PC-9 (cell line): Measurements from ENCODE around the gene HES3. TPM values are rescaled to one million over a fixed set of nuclear protein-coding genes. Genes with fewer than 3 reads are reported as not detected.
A peak's percentile ranks its signal among the peaks of the same experiment; 100 is the strongest.

Source experiments
- BruUV-seq: library from RNA; stranded (reverse); fragments of 400-500 nt; replicated peaks from 2 replicates; lab custom pipeline; 2021; lab: Mats Ljungman, UMichigan
- CTCF ChIA-PET: fragments of 300-600 bp; sonication (Branson Sonifier 250); formaldehyde crosslinking; loops from one replicate; lab custom pipeline; 2022; ENCODE audit warnings: antibody characterized with exemption; lab: Charles Lee
- POLR2A ChIA-PET: fragments of 300-600 bp; sonication (Branson Sonifier 250); formaldehyde crosslinking; loops from one replicate; lab custom pipeline; 2022; ENCODE audit warnings: antibody characterized with exemption; ENCODE audit not compliant: unreplicated experiment; lab: Charles Lee
- DNase-seq, 2 experiments: peaks; one replicate each; pipeline versions ENCODE4 v3.0.0 to v3.0.0-alpha.2; 2015 to 2022; ENCODE audit warnings: mixed read lengths in 1 of 2
- H2AFZ ChIP-seq: fragments of 200-600 bp; sonication (generic); 2 replicates; pipeline ENCODE4 v1.8.1; 2017; ENCODE audit warnings: antibody characterized with exemption
- H3F3A ChIP-seq: fragments of 200-600 bp; sonication (generic); 2 replicates; pipeline ENCODE4 v1.8.1; 2017; ENCODE audit warnings: antibody characterized with exemption, mild to moderate bottlenecking, low read depth; ENCODE audit not compliant: insufficient read depth
- H3K27ac ChIP-seq: fragments of 200-600 bp; sonication (generic); 2 replicates; pipeline ENCODE4 v1.6.1; 2016; ENCODE audit warnings: mixed run types
- H3K27me3 ChIP-seq: fragments of 200-600 bp; sonication (generic); 2 replicates; pipeline ENCODE4 v1.6.1; 2016; ENCODE audit warnings: low read depth, mixed run types; ENCODE audit not compliant: insufficient read depth
- H3K36me3 ChIP-seq: fragments of 200-600 bp; sonication (generic); 2 replicates; pipeline ENCODE4 v1.6.1; 2016; ENCODE audit warnings: low read depth, mixed run types
- H3K4me1 ChIP-seq: fragments of 200-600 bp; sonication (generic); replicated peaks from 2 replicates; pipeline ENCODE4 v1.6.1; 2016; ENCODE audit warnings: mixed run types; ENCODE audit not compliant: insufficient read depth
- H3K4me2 ChIP-seq: fragments of 200-600 bp; sonication (generic); 2 replicates; pipeline ENCODE4 v1.6.1; 2017; ENCODE audit warnings: mixed run types
- H3K4me3 ChIP-seq: fragments of 200-600 bp; sonication (generic); 2 replicates; pipeline ENCODE4 v1.6.1; 2016; ENCODE audit warnings: mixed run types
- H3K79me2 ChIP-seq: fragments of 200-600 bp; sonication (generic); 2 replicates; pipeline ENCODE4 v1.6.1; 2017; ENCODE audit warnings: low read depth, mixed run types
- H3K9me2 ChIP-seq: fragments of 200-600 bp; sonication (generic); 2 replicates; pipeline ENCODE4 v1.8.1; 2017; ENCODE audit warnings: mild to moderate bottlenecking; ENCODE audit not compliant: insufficient read depth
- H3K9me3 ChIP-seq: fragments of 200-600 bp; sonication (generic); 2 replicates; pipeline ENCODE4 v1.8.1; 2016; ENCODE audit warnings: low read depth; ENCODE audit not compliant: insufficient read depth
- H4K20me1 ChIP-seq: fragments of 200-600 bp; sonication (generic); 2 replicates; pipeline ENCODE4 v1.8.1; 2017; ENCODE audit not compliant: insufficient read depth
- CTCF ChIP-seq: fragments of 200-600 bp; sonication (generic); conservative IDR thresholded peaks from 2 replicates; pipeline ENCODE4 v1.6.1; 2017; ENCODE audit warnings: mixed run types, antibody characterized with exemption, mild to moderate bottlenecking, moderate library complexity
- EZH2 ChIP-seq: fragments of 200-600 bp; sonication (generic); IDR thresholded peaks from 2 replicates; pipeline ENCODE4 v1.8.0; 2017; ENCODE audit warnings: antibody characterized with exemption, low read depth
- intact Hi-C: fragments of 100-400 bp; cut with micrococcal nuclease; formaldehyde crosslinking; loops from one replicate; pipeline ENCODE4 v1.10.0; 2022; ENCODE audit not compliant: unreplicated experiment
- total RNA-seq: library from RNA; stranded (reverse); gene quantifications from 2 replicates; pipeline ENCODE4 v1.2.3, GENCODE V29; 2021

The HES3 gene
- total RNA-seq, 1 experiment from 2014 or later, result not detected

DNA sequence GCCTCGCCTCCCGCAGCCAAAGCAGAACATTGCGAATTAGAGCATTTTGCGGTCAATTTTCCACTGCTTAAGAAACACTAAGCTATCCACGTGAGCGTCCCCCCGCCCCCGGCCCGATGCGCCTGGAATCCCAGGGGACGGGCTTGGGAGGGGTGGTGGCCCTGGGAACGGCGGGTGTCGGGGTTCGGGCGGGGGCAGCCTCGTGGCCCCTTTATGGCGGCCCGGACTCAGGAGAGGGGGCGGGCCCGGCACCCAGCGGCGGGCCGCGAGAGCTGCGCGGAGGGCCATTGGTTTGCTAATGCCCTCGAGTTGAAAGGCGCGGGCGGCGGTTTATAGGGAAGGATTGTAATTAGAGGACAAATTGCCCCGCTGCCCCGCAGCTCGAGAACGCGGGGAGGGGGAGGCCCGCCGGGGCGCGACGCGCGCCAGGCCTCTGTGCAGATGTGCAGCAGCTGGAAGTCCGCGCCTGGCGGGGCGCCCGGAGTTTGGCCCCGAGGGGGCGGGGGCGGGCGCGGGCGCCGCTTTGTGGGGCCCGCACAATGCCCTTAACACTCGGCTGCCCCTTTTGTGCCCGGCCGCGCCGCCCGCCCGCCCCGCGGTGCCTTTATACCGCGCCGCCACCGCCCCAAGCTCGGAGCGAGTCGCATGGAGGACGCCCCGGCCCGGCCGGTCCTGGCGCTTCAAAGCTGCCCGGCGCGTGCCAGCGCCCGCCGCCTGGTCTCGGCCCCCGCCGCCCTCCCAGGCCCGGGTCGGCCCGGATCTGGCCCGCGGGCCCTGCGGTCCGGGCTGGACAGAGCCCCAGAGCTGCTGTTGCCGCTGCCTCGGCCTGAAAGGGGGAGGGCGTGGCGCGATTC, 1.9 kb upstream of the HES3 start:
- Histone ChIP-seq H3K4me1 (no peaks in the 10 kb centered on the region), H3K9me3 (no peaks in the 10 kb centered on the region), H3K27me3 (peaks cover 17% of the 10 kb centered on the region), H3K79me2 (no peaks in the 10 kb centered on the region), H3K4me2 (no peak overlapping the region), H3K36me3 (no peaks in the 10 kb centered on the region), H3F3A (peaks cover 2% of the 10 kb centered on the region; the same call in 1 of the 2 replicates), H3K4me3 (no peak overlapping the region), H4K20me1 (no peaks in the 10 kb centered on the region), H2AFZ (no peak overlapping the region), H3K27ac (no peak overlapping the region), H3K9me2 (no peaks in the 10 kb centered on the region)
- no TSS peak for BruUV-seq
- no peak for DNase-seq
- ChIA-PET POLR2A (no interaction called here), CTCF (interaction anchor here (0.6 kb wide), 1 partner anchor 186 kb away, joined by 10 read pairs; no protein-coding TSS in a partner anchor)
- intact Hi-C loops, result no loop called here
- TF ChIP-seq CTCF (no peak), EZH2 (0 out of 2 replicates have a peak, but pooled peaks have one; percentile 63)

- Histone ChIP-seq H3K4me3 (no peak overlapping the region), H3K27ac (no peak overlapping the region), H3K36me3 (no peaks in the 10 kb centered on the region), H3K9me2 (no peaks in the 10 kb centered on the region), H3K4me2 (no peak overlapping the region), H3K4me1 (no peaks in the 10 kb centered on the region), H4K20me1 (no peaks in the 10 kb centered on the region), H3K9me3 (no peaks in the 10 kb centered on the region), H2AFZ (no peak overlapping the region), H3K27me3 (peaks cover 17% of the 10 kb centered on the region), H3F3A (no peaks in the 10 kb centered on the region; the same call in 1 of the 2 replicates), H3K79me2 (no peaks in the 10 kb centered on the region)
- intact Hi-C loops, result no loop called here
- ChIA-PET CTCF (interaction anchor here (0.6 kb wide), 1 partner anchor 187 kb away, joined by 10 read pairs; no protein-coding TSS in a partner anchor), POLR2A (no interaction called here)
- DNase-seq, result no peak
- TF ChIP-seq CTCF, result no peak
- no peak for TF ChIP-seq EZH2
- no TSS peak for BruUV-seq
These were observed 735 bp upstream of the HES3 start for GRCh38 chr1:6243053-6243834.

- POLR2A ChIA-PET, result interaction anchor here (0.6 kb wide), 1 partner anchor 42 kb away, joined by 10 read pairs; no protein-coding TSS in a partner anchor
- no peaks in the 10 kb centered on the region; the same call in 1 of the 2 replicates for H3F3A ChIP-seq
- intact Hi-C loops, result loop anchor here (1.0 to 5.0 kb wide), 4 partner anchors 135 to 403 kb away; no protein-coding TSS in a partner anchor
- no peaks in the 10 kb centered on the region for H3K36me3 ChIP-seq
- no peak for DNase-seq
- H3K27ac ChIP-seq, result no peak overlapping the region
- no peaks in the 10 kb centered on the region for H3K9me2 ChIP-seq
- H3K79me2 ChIP-seq, result no peaks in the 10 kb centered on the region
- no peaks in the 10 kb centered on the region for H4K20me1 ChIP-seq
- peaks cover 17% of the 10 kb centered on the region for H3K27me3 ChIP-seq
- no peak for TF ChIP-seq CTCF
- TF ChIP-seq EZH2, result no peak
- H3K9me3 ChIP-seq, result no peaks in the 10 kb centered on the region
- CTCF ChIA-PET, result interaction anchor here (0.6 to 1.0 kb wide), 9 partner anchors 10 to 193 kb away, joined by 3 to 10 read pairs (median 5); partner anchors contain the start of gene RNF207
- H3K4me2 ChIP-seq, result no peak overlapping the region
- no peak overlapping the region for H3K4me3 ChIP-seq
- no TSS peak for BruUV-seq
- H3K4me1 ChIP-seq, result no peaks in the 10 kb centered on the region
- no peak overlapping the region for H2AFZ ChIP-seq
These were observed 546 bp downstream of the HES3 start for GRCh38 chr1:6244401-6245049.
